RWPE1 (cell line): ENCODE data around the gene RPP40.

ENCODE experiments used
- CTCF ChIA-PET: fragments of 350-600 bp; sonication (Branson Sonifier 250); formaldehyde crosslinking; extraction: SDS; loops from one replicate; lab custom pipeline; 2021; lab: Yijun Ruan, JAX
- POLR2A ChIA-PET: fragments of 400-600 bp; formaldehyde crosslinking; extraction: SDS; loops from one replicate; lab custom pipeline; 2020; ENCODE audit warnings: antibody characterized with exemption; ENCODE audit not compliant: low non-redundant PET; lab: Yijun Ruan, JAX
- DNase-seq: peaks from one replicate; pipeline ENCODE4 v3.0.0; 2012; ENCODE audit warnings: low spot score
- H3K27ac ChIP-seq: fragments of 450-650 bp; 2 replicates; pipeline ENCODE4 v1.5.1; 2017
- TF ChIP-seq, protein P1 (sequence below): fragments of 450-650 bp; conservative IDR thresholded peaks from 2 replicates; pipeline ENCODE4 v1.5.1; 2017; ENCODE audit warnings: low read depth, mild to moderate bottlenecking

The RPP40 gene

DNA sequence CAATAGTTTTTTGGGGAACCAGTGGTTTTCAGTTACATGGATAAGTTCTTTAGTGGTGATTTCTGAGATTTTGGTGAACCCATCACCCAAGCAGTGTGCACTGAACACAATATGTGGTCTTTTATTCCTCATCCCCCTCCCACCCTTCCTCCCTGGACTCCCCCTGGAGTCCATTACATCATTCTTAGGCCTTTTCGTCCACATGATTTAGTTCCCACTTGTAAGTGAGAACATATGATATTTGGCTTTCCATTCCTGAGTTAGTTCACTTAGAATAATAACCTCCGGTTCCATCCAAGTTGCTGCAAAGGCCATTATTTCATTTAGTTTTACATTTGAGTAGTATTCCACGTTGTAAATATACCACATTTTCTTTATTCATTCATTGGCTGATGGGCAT lies 28.3 kb downstream of the RPP40 start:
- no peak overlapping the region for H3K27ac ChIP-seq
- CTCF ChIA-PET, result no interaction called here
- DNase-seq, result no peak
- POLR2A ChIA-PET, result no interaction called here
- TF ChIP-seq, protein P1, sequence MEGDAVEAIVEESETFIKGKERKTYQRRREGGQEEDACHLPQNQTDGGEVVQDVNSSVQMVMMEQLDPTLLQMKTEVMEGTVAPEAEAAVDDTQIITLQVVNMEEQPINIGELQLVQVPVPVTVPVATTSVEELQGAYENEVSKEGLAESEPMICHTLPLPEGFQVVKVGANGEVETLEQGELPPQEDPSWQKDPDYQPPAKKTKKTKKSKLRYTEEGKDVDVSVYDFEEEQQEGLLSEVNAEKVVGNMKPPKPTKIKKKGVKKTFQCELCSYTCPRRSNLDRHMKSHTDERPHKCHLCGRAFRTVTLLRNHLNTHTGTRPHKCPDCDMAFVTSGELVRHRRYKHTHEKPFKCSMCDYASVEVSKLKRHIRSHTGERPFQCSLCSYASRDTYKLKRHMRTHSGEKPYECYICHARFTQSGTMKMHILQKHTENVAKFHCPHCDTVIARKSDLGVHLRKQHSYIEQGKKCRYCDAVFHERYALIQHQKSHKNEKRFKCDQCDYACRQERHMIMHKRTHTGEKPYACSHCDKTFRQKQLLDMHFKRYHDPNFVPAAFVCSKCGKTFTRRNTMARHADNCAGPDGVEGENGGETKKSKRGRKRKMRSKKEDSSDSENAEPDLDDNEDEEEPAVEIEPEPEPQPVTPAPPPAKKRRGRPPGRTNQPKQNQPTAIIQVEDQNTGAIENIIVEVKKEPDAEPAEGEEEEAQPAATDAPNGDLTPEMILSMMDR, result no peak

DNA sequence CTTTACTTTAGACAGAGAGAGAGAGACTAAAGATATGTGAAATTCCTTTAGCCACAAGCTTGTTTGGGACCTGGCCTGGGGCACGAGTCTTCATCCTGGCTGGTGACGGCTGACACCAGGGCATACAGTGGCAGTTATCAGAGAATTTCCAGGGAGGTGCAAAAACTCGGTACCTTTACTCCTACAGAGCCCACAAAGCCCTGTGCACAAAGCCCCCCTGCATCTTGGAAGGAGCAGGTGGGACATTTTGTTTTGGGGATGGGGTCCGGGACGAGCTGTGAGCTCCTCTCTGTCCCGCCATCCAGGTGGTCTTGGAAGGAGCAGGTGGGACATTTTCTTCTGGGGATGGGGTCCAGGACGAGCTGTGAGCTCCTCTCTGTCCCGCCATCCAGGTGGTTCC lies 28.9 kb downstream of the RPP40 start:
- TF ChIP-seq, protein P1, result no peak
- CTCF ChIA-PET, result no interaction called here

DNA sequence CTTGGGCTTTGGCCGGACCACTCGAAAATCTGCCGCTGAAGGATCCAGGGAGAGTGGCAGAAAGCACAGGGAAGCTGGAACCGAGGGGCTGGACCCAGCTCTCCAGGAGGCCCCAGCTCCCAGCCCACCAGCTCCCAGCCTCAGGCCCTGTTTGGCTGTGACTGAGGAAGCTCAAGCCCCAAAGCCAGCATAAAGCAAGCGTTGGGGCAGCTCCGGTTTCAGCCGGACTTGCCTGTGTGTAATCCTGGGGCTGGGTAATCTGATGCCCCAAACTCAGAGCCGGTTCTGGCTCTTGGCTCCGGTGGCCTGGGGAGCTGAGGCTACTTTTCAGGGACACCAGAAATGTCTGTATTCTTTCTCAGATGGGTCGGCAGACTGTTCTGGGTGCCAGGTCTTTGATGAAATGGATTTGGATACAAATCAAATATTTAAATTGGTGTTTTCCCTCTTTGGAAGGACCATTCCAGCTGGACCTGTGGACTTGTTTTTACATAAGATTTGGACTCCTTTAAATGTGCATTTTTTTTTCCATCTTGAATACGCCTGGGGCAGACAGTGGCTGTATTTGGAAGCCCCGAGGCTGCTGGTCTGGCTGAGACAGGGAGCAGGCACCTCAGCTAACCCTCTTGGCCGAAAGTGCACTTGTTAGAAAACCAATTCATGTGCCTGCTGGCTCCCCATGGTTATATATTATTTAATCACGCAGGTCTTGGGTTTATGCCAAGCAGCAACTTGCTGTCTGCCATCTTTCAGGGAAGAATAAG lies 29.7 kb downstream of the RPP40 start:
- ChIA-PET CTCF (no interaction called here), POLR2A (no interaction called here)
- DNase-seq, result no peak
- TF ChIP-seq, protein P1, result no peak
- no peak overlapping the region for H3K27ac ChIP-seq

More for the DNA sequence above, 28.9 kb downstream of the RPP40 start:
- POLR2A ChIA-PET, result no interaction called here
- DNase-seq, result no peak
- no peak overlapping the region for H3K27ac ChIP-seq

DNA sequence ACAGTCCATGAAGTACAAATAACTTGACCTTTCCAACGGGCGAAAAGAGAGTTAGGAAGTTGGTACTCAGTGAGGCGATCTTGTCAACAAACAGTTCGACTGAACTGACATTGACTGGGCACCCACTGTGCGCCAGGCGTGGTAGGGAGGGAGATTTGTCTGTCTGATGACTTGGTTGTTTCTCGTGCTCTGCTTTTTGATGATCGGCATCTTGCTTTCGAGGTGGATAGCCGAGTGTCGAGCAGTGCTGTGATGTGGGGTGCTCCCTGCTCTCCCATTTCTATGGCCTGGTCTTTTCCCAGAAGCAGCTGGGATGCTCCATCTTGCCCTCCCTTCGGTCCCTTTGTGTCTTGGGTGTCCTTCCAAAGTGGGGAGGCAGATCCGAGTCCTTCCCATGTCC lies 30.4 kb downstream of the RPP40 start:
- TF ChIP-seq, protein P1, result no peak
- DNase-seq, result no peak
- ChIA-PET CTCF (interaction anchor here (1.1 kb wide), 1 partner anchor 405 kb away, joined by 3 read pairs; no protein-coding TSS in a partner anchor), POLR2A (no interaction called here)
- no peak overlapping the region for H3K27ac ChIP-seq

DNA sequence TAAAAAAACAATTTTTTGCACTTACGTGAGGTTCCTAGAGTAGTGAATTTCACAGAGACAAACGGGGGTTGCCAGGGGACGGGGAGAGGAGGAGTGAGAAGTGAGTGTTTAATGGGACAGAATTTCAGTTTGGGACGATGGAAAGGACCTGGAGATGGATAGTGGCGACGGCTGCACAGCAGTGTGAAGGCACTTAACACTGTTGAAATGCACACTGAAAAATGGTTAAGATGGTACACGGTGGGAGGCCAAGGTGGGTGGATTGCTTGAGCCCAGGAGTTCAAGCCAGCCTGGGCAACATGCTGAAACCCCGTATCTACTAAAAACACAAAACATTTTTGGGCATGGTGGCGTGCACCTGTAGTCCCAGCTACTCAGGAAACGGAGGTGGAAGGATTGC lies 31.4 kb downstream of the RPP40 start:
- H3K27ac ChIP-seq, result no peak overlapping the region
- POLR2A ChIA-PET, result no interaction called here
- CTCF ChIA-PET, result interaction anchor here (1.1 kb wide), 1 partner anchor 406 kb away, joined by 3 read pairs; no protein-coding TSS in a partner anchor
- TF ChIP-seq, protein P1, result no peak
- no peak for DNase-seq

DNA sequence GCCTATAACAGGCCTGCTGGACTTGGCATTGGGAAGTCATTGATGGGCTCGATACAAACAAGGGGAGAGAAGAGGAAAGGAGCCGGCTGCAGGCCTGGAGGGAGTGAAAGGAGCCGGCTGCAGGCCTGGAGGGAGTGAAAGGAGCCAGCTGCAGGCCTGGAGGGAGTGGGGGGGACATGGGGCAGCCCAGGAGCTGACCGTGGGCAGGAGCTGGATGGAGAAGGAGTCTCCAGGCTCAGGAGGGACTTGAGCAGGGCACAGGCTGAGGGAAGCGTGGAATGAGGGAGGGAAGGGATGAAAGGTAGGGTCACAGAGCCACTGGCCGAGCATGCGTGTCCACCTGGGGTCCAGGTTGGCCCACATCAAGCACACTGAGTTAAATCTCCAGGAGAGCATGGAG lies 32.0 kb downstream of the RPP40 start:
- POLR2A ChIA-PET, result no interaction called here
- no peak overlapping the region for H3K27ac ChIP-seq
- CTCF ChIA-PET, result interaction anchor here (0.7 kb wide), 1 partner anchor 14 kb away, joined by 3 read pairs; no protein-coding TSS in a partner anchor
- TF ChIP-seq, protein P1, result no peak
- DNase-seq, result no peak
